ENCODE measurements around the gene PTPN3.

DNA sequence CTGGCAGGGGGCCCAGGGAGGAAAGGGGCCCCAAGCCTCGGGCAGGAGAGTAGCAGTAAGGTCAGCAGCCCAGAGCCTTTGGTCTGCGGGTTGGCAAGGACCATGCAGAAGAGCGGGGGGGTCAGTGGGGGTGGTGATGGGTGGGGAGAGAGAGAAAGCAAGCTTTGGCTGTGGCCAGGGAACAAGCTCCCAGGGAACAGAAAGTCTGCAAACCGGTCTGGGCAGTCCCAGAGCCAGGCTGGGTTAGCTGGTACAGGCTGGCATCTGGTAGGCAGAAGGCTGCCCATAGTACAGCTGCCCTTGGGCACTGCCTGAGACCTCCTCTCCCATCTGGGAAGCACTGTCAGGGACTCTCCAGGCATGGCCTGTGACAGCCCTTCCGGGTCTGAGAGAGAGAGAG is 166.8 kb downstream of the PTPN3 start:
- TF ChIP-seq CTCF (conservative IDR thresholded peaks at IDR 0.05 in 1 of 2, IDR thresholded peaks at IDR 0.05 in 1 of 2; ENCODE audit: low read depth in 1 of 2, low read length in 2 of 2) (no peak), EZH2 (IDR thresholded peaks at IDR 0.05; ENCODE audit: low read length, missing control alignments) (no peak)
